ENCODE results near the gene SHH.

SHH gene

GRCh38 chr7:155811895-155812761 lies at the start of gene SHH:
TSS of gene SHH (minus strand) at chr7:155812463. CDS start at chr7:155812122, 341 bp downstream.
- no peak for DNase-seq (ENCODE audit: low read depth in 3 of 3)

- DNase-seq (ENCODE audit: low read depth in 3 of 3): no peak
These were observed 49.2 kb upstream of the SHH start for GRCh38 chr7:155861480-155861868.

- no peak for DNase-seq (ENCODE audit: low read depth in 3 of 3)
These were observed 48.7 kb upstream of the SHH start for GRCh38 chr7:155860840-155861479.

GRCh38 chr7:155860461-155860839 lies 48.2 kb upstream of the SHH start:
- DNase-seq (ENCODE audit: low read depth in 3 of 3): no peak

GRCh38 chr7:155858521-155859061 lies 46.3 kb upstream of the SHH start:
- DNase-seq (ENCODE audit: low read depth in 3 of 3): no peak

- no peak for DNase-seq (ENCODE audit: low read depth in 3 of 3)
These were observed 44.9 kb upstream of the SHH start for GRCh38 chr7:155857141-155857540.

- no peak for DNase-seq (ENCODE audit: low read depth in 3 of 3)
These were observed 44.4 kb upstream of the SHH start for GRCh38 chr7:155856656-155857055.

GRCh38 chr7:155852426-155853301 lies 40.4 kb upstream of the SHH start:
- no peak for DNase-seq (ENCODE audit: low read depth in 3 of 3)

- DNase-seq (ENCODE audit: low read depth in 3 of 3): no peak
These were observed 39.6 kb upstream of the SHH start for GRCh38 chr7:155851892-155852291.

GRCh38 chr7:155850766-155851678 lies 38.8 kb upstream of the SHH start:
- no peak for DNase-seq (ENCODE audit: low read depth in 3 of 3)

- DNase-seq (ENCODE audit: low read depth in 3 of 3): no peak
These were observed 37.8 kb upstream of the SHH start for GRCh38 chr7:155850001-155850436.

- DNase-seq (ENCODE audit: low read depth in 3 of 3): no peak
These were observed 36.7 kb upstream of the SHH start for GRCh38 chr7:155848691-155849669.

GRCh38 chr7:155847821-155848435 lies 35.7 kb upstream of the SHH start:
- no peak for DNase-seq (ENCODE audit: low read depth in 3 of 3)

GRCh38 chr7:155846936-155847335 lies 34.7 kb upstream of the SHH start:
- no peak for DNase-seq (ENCODE audit: low read depth in 3 of 3)

GRCh38 chr7:155846156-155846555 lies 33.9 kb upstream of the SHH start:
- DNase-seq (ENCODE audit: low read depth in 3 of 3): no peak

- DNase-seq (ENCODE audit: low read depth in 3 of 3): no peak
These were observed 33.0 kb upstream of the SHH start for GRCh38 chr7:155845226-155845625.

GRCh38 chr7:155844526-155844925 lies 32.3 kb upstream of the SHH start:
- no peak for DNase-seq (ENCODE audit: low read depth in 3 of 3)

GRCh38 chr7:155844019-155844453 lies 31.8 kb upstream of the SHH start:
- DNase-seq (ENCODE audit: low read depth in 3 of 3): no peak

- DNase-seq (ENCODE audit: low read depth in 3 of 3): no peak
These were observed 31.3 kb upstream of the SHH start for GRCh38 chr7:155843426-155844018.
